Testis (tissue), 3 donors: ENCODE results near the gene DPF3. TPM values are rescaled to one million over a fixed set of nuclear protein-coding genes. Genes with fewer than 3 reads are reported as not detected.

Experiments
- DNase-seq: peaks from one replicate; pipeline ENCODE4 v3.0.0-alpha.2; 2019
- H3K27ac ChIP-seq, 2 donors: fragments of 200-600 bp; sonication (generic); one replicate each; pipeline ENCODE4 v1.5.1; 2019
- H3K27me3 ChIP-seq: fragments of 200-600 bp; sonication (generic); one replicate; pipeline ENCODE4 v1.5.1; 2019
- H3K36me3 ChIP-seq: fragments of 200-600 bp; sonication (generic); one replicate; pipeline ENCODE4 v1.5.1; 2017; ENCODE audit warnings: low read depth; ENCODE audit errors: missing control alignments
- H3K4me1 ChIP-seq: fragments of 200-600 bp; sonication (generic); one replicate; pipeline ENCODE4 v1.5.1; 2019
- H3K4me3 ChIP-seq, 2 donors: fragments of 200-600 bp; sonication (generic); one replicate each; pipeline ENCODE4 v1.5.1; 2017 to 2019
- H3K9me3 ChIP-seq: fragments of 200-600 bp; sonication (generic); one replicate; pipeline ENCODE4 v1.5.1; 2017
- POLR2A ChIP-seq: fragments of 450-650 bp; IDR thresholded peaks from one replicate; pipeline ENCODE4 v1.6.1; 2017; ENCODE audit warnings: antibody characterized with exemption, mild to moderate bottlenecking, moderate library complexity
- WGBS, 2 donors: methylation state at CpG; one replicate each; pipeline ENCODE4 v1.1.5; 2018; 5-methylcytosine and 5-hydroxymethylcytosine counted together
- intact Hi-C: fragments of 100-400 bp; cut with DNase I; formaldehyde crosslinking; loops from one replicate; pipeline ENCODE4 v1.15.1; 2023; ENCODE audit warnings: low total_unique reads
- polyA plus RNA-seq: library from polyadenylated mRNA; stranded (reverse); fragments of 350-450 nt; fragmentation: Illumina TruSeq; extraction: RNeasy Lipid Tissue Mini Kit (QIAGEN cat#74804); gene quantifications from one replicate; pipeline ENCODE4 v1.2.3, GENCODE V29; 2014; ENCODE audit warnings: low read depth, low replicate concordance; ENCODE audit not compliant: insufficient read depth
- total RNA-seq, 2 donors: library from RNA; depleted of rRNA; stranded (reverse); fragments of >200 nt; gene quantifications; one replicate each; pipeline ENCODE4 v1.2.3, GENCODE V29; 2016
- TF ChIP-seq, protein P1 (sequence below), 3 experiments: fragments of 450-650 bp in 2 of 3; fragments of 200-600 bp in 1 of 3; sonication (generic) in 1 of 3; IDR thresholded peaks; one replicate each; pipeline ENCODE4 v1.5.1; 2016 to 2019; ENCODE audit warnings: antibody characterized with exemption in 3 of 3, mild to moderate bottlenecking in 2 of 3, moderate library complexity in 1 of 3

The DPF3 gene
- total and polyA plus RNA-seq, 3 donors from 2014 or later: 14.6 to 41.6 (median 26.4) TPM

DNA sequence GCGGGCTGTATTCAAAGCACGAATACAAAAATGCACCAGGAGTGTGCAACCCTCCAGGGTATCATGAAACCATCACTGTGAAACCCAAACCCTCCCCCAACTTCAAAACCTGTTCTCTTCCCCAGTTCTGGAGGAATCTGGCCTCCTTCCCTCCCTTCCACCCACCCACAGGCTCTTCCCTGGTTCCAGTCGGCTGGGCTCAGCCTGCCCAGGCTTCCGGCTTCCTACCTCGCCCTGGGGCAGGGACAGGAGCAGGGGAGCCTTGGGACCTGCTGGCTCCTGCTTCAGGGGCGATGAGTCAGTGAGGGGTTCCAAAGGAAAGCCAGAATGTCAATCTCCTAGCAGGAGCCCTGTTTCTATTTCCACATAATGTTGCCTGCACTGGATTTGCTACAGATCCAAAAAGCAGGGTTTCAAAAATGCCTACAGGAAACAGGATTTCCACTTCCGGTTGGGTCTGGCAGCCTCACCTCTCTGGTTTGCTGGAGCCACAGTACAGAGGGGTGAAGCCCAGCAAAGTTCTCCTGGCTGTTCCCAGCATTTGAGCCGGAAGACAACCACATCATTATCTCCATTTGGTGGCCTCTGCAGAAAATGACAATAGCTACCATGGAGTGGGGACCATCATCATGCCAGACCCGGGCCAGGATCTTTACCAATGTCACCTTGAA is 278.3 kb downstream of the DPF3 start:
- Histone ChIP-seq H3K4me1 (peaks cover 49% of the 10 kb centered on the region), H3K9me3 (no peaks in the 10 kb centered on the region), H3K27ac (no peak overlapping the region), H3K27me3 (no peaks in the 10 kb centered on the region), H3K4me3 (no peak overlapping the region), H3K36me3 (no peaks in the 10 kb centered on the region)
- WGBS, 2 donors: 69 to 77% methylated on average over 9 of the region's 9 CpGs
- intact Hi-C loops: no loop called here
- no peak for DNase-seq
- TF ChIP-seq, protein P1, sequence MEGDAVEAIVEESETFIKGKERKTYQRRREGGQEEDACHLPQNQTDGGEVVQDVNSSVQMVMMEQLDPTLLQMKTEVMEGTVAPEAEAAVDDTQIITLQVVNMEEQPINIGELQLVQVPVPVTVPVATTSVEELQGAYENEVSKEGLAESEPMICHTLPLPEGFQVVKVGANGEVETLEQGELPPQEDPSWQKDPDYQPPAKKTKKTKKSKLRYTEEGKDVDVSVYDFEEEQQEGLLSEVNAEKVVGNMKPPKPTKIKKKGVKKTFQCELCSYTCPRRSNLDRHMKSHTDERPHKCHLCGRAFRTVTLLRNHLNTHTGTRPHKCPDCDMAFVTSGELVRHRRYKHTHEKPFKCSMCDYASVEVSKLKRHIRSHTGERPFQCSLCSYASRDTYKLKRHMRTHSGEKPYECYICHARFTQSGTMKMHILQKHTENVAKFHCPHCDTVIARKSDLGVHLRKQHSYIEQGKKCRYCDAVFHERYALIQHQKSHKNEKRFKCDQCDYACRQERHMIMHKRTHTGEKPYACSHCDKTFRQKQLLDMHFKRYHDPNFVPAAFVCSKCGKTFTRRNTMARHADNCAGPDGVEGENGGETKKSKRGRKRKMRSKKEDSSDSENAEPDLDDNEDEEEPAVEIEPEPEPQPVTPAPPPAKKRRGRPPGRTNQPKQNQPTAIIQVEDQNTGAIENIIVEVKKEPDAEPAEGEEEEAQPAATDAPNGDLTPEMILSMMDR (IDR thresholded peaks at IDR 0.05): no peak
- no peak for TF ChIP-seq POLR2A

DNA sequence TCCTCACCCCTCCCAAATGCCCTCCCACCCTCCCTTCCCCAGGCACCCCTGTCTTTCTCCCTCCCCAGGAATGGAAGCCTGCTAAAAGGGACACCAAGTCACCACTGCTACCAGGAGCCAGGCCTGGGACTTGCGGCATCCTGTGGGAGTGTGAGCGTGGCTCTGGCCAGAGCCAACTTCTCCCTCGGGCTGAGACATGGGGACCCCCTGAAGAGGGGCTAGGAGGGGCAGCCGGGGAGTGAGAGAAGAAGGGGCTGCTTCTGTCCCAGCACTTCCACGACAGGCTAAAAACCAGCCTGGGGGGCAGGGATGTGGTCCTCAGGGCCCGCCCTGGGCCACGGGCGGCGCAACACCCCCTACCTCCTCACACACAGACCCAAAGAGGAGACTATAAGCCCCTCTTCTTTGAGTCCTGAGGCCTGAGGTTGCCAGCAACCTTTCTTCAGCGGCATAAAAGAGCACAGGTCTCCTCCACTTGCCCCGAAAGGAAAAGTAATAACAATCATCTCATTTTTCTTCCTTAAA is 278.9 kb downstream of the DPF3 start:
- H3K36me3 ChIP-seq: no peaks in the 10 kb centered on the region
- H3K9me3 ChIP-seq: no peaks in the 10 kb centered on the region
- peaks cover 49% of the 10 kb centered on the region for H3K4me1 ChIP-seq
- TF ChIP-seq POLR2A: no peak
- TF ChIP-seq, protein P1 (IDR thresholded peaks at IDR 0.05): no peak
- no peak overlapping the region for H3K27ac ChIP-seq
- no peak overlapping the region for H3K4me3 ChIP-seq
- WGBS, 2 donors: 64 to 73% methylated on average over 10 to 11 of the region's 11 CpGs
- intact Hi-C loops: no loop called here
- no peaks in the 10 kb centered on the region for H3K27me3 ChIP-seq
- DNase-seq: no peak

DNA sequence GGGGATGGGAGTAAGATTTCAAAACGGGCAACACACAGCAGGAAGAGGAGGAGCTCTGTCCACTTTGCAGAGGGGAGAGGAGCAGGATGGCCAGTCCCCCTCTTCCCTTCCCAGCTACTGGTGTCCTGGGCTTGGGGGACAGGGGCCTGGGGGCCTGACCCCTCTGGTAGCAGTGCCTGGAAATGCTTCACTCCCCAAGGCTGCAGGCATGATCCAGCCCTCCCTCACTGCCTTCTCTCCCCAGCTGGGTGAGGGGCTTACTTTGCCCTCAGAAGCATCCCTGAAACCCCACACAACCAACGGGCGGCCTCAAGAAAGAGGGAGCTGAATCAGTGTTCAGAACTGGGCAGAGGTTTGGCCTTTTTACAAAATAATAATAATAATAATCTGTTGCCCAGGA is 279.5 kb downstream of the DPF3 start:
- H3K27ac ChIP-seq: peak overlapping the region in 1 of 2 donors; percentile 35
- TF ChIP-seq POLR2A: no peak
- TF ChIP-seq, protein P1 (IDR thresholded peaks at IDR 0.05): no peak
- H3K4me1 ChIP-seq: peaks cover 49% of the 10 kb centered on the region
- no peaks in the 10 kb centered on the region for H3K9me3 ChIP-seq
- H3K36me3 ChIP-seq: no peaks in the 10 kb centered on the region
- DNase-seq: no peak
- H3K27me3 ChIP-seq: no peaks in the 10 kb centered on the region
- WGBS, 2 donors: 78 to 82% methylated on average over 3 of the region's 3 CpGs
- H3K4me3 ChIP-seq: no peak overlapping the region
- intact Hi-C loops: no loop called here

DNA sequence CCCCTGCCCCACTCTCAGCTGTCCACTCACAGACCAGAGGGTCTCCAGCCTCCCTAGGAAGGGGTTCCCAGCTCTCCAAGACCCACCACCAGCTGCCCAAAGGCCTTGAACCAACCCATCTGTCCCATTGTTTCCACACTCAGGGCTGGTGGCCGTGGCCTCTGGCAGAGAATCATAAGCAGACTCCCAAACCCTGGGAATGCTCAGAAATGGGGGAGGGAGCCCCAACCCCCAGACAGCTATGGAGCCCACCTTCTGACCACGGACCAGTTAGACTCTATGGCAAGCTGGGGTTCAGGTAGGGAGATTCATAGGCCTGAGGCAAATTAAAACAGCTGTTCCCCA is 280.0 kb downstream of the DPF3 start:
- peaks cover 48% of the 10 kb centered on the region for H3K4me1 ChIP-seq
- no peaks in the 10 kb centered on the region for H3K36me3 ChIP-seq
- 75% methylated on average over 2 of the region's 2 CpGs; no CpG with 5 or more reads in 1 of the 2 donors for WGBS, 2 donors
- no peak for DNase-seq
- TF ChIP-seq, protein P1 (IDR thresholded peaks at IDR 0.05): no peak
- TF ChIP-seq POLR2A: no peak
- no peak overlapping the region for H3K4me3 ChIP-seq
- no peaks in the 10 kb centered on the region for H3K9me3 ChIP-seq
- H3K27me3 ChIP-seq: no peaks in the 10 kb centered on the region
- H3K27ac ChIP-seq: peak overlapping the region in 1 of 2 donors; percentile 35
- intact Hi-C loops: no loop called here
